Mucosa of descending colon (tissue), 3 donors: Measurements from ENCODE around the gene MACO1. TPM values are rescaled to one million over a fixed set of nuclear protein-coding genes. Genes with fewer than 3 reads are reported as not detected.
"Not testable (repeated sequence)": the region's sequence is repeated elsewhere in the genome, so short reads cannot be mapped to it uniquely, and the experiment has no call there.

Source experiments
- ATAC-seq: fragments of 200-7000 bp; cut with Tn5 transposase; one replicate; pipeline ENCODE4 v1.9.1; 2020; ENCODE audit warnings: mild to moderate bottlenecking, moderate library complexity
- DNase-seq, 3 donors: peaks; one replicate each; pipeline ENCODE4 v3.0.0-alpha.2; 2020
- H3K36me3 ChIP-seq: fragments of 200-600 bp; one replicate; pipeline ENCODE4 v1.8.0; 2021; ENCODE audit warnings: low read depth, mild to moderate bottlenecking
- H3K4me1 ChIP-seq: fragments of 200-600 bp; one replicate; pipeline ENCODE4 v1.8.0; 2021; ENCODE audit warnings: low read depth, mild to moderate bottlenecking
- H3K4me3 ChIP-seq: fragments of 200-600 bp; one replicate; pipeline ENCODE4 v1.8.0; 2021; ENCODE audit warnings: mild to moderate bottlenecking
- H3K9me3 ChIP-seq: fragments of 200-600 bp; one replicate; pipeline ENCODE4 v1.8.0; 2021; ENCODE audit warnings: mild to moderate bottlenecking
- CTCF ChIP-seq: fragments of 200-600 bp; IDR thresholded peaks from one replicate; pipeline ENCODE4 v1.8.0; 2022; ENCODE audit warnings: antibody characterized with exemption, mild to moderate bottlenecking
- intact Hi-C, 2 donors: fragments of 100-400 bp; cut with DNase I in 1 of 2; cut with micrococcal nuclease in 1 of 2; formaldehyde crosslinking; loops; one replicate each; pipeline versions ENCODE4 v1.11.0 to v1.11.1; 2022; cut with DNase I, micrococcal nuclease
- total RNA-seq, 3 donors: library from RNA; stranded (reverse); fragmentation: NEBNext Ultra II Directional in 2 of 3; extraction: Animal tissue kit (Norgen Biotek cat#: 25700) in 2 of 3; gene quantifications; one replicate each; pipeline versions ENCODE4 v1.2.1 to v1.2.4, GENCODE V29; 2021 to 2023
- donor health status: DM: no; HTN: no; CAD: no; lungs with moderate emphysema.
- donor health status: DM: no; HTN: no; CAD: no.
- donor health status: DM: no; HTN: yes; CAD: no.

MACO1 gene
- total RNA-seq, 3 donors from 2014 or later, result 21.8 to 23.5 (median 22.5) TPM

DNA sequence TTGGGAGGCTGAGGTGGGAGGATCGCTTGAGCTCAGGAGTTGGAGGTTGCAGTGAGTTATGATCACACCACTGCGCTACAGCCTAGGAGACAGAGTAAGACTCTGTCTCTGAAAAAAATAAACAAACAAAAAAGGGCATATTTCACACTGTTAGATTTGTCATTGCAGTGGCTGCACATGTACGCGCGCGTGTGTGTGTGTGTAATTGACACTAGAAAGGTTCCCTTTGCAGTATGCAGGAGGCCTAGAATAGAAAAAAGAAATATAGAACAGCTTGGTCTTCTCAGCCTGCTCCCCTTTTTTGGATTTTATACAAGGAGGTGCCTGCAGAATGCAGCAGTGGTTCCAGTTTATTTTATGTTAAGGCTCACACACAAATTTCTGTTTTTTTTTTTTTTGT is 8.6 kb downstream of the MACO1 start:
- Histone ChIP-seq H3K36me3 (no peaks in the 10 kb centered on the region), H3K9me3 (no peaks in the 10 kb centered on the region), H3K4me1 (peaks cover 3% of the 10 kb centered on the region), H3K4me3 (no peak overlapping the region)
- ATAC-seq, result no peak
- DNase-seq, result no peak
- intact Hi-C loops, result no loop called here
- TF ChIP-seq CTCF, result no peak

GRCh38 chr1:25442178-25442577 is 11.5 kb downstream of the MACO1 start:
- ATAC-seq (no peak), DNase-seq (no peak)
- Histone ChIP-seq H3K4me3 (no peak overlapping the region), H3K4me1 (no peaks in the 10 kb centered on the region), H3K9me3 (no peaks in the 10 kb centered on the region), H3K36me3 (no peaks in the 10 kb centered on the region)
- intact Hi-C loops, result no loop called here
- TF ChIP-seq CTCF, result no peak

- ATAC-seq (no peak), DNase-seq (no peak)
- Histone ChIP-seq H3K4me1 (no peaks in the 10 kb centered on the region), H3K36me3 (no peaks in the 10 kb centered on the region), H3K4me3 (no peak overlapping the region), H3K9me3 (no peaks in the 10 kb centered on the region)
- intact Hi-C loops, result no loop called here
- no peak for TF ChIP-seq CTCF
Observed at GRCh38 chr1:25443030-25443699, 12.5 kb downstream of the MACO1 start.

GRCh38 chr1:25444604-25445003 is 13.9 kb downstream of the MACO1 start:
- DNase-seq, H3K36me3 ChIP-seq, H3K4me1 ChIP-seq, H3K9me3 ChIP-seq, ATAC-seq, H3K4me3 ChIP-seq, intact Hi-C loops: not testable (repeated sequence)

DNA sequence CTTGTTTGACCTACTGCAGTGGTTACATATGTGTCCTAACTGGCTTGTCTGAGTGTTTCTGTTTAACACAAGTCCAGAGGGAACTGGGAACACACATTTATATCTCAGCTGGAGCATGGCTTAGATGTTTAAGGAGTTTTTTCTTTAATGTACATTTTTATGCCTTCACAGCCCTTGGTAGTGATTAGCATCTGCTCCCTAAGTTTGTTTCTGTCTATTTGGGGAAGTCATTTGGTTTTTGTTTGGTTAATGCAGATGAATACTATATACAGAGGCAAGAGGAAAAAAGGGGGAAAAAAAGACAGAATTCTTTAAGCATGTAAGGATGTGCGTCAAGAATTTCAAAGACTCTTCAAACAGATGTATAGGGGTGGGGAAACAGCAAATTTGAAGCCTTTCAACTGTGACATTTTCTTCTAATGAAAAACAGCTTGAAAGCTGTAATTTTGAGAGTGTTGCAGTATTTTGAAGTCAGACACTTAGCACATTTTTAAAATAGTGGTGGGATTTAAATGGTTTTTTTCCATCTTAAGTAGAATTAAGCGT is 15.4 kb downstream of the MACO1 start:
- ATAC-seq, result no peak
- intact Hi-C loops, result no loop called here
- no peak for DNase-seq

More for the DNA sequence above, 15.4 kb downstream of the MACO1 start:
- Histone ChIP-seq H3K36me3 (peaks cover 4% of the 10 kb centered on the region), H3K4me3 (no peak overlapping the region), H3K9me3 (no peaks in the 10 kb centered on the region), H3K4me1 (no peaks in the 10 kb centered on the region)
- no peak for TF ChIP-seq CTCF
